Kidney (tissue), 14 donors: Measurements from ENCODE around the gene SCFD2. TPM values are rescaled to one million over a fixed set of nuclear protein-coding genes. Genes with fewer than 3 reads are reported as not detected.

ENCODE experiments used
- DNase-seq, 5 donors: peaks; one replicate each; pipeline ENCODE4 v3.0.0-alpha.2; 2013 to 2020
- FAIRE-seq: peaks from 2 replicates; lab custom pipeline; 2012; peaks lifted over from hg19 to GRCh38; lab: Jason Lieb, UNC
- H3K27ac ChIP-seq, 2 donors: one replicate each; pipeline ENCODE4 v1.7.0; 2013; ENCODE audit warnings: low read depth in 2 of 2, low read length in 2 of 2, inconsistent platforms in 1 of 2
- H3K27me3 ChIP-seq: one replicate; pipeline ENCODE4 v1.7.1; 2013; ENCODE audit warnings: low read length, inconsistent platforms; ENCODE audit not compliant: control insufficient read depth, insufficient read depth
- H3K36me3 ChIP-seq, 3 donors: one replicate each; pipeline versions ENCODE4 v1.7.0 to v1.7.1; 2013; ENCODE audit warnings: low read length in 3 of 3, control low read depth in 1 of 3, inconsistent platforms in 1 of 3; ENCODE audit not compliant: insufficient read depth in 3 of 3, control insufficient read depth in 2 of 3
- H3K4me1 ChIP-seq, 3 donors: one replicate each; pipeline versions ENCODE4 v1.7.0 to v1.7.1; 2013; ENCODE audit warnings: low read length in 3 of 3, inconsistent platforms in 1 of 3, low read depth in 1 of 3; ENCODE audit not compliant: control insufficient read depth in 2 of 3, insufficient read depth in 2 of 3
- H3K4me3 ChIP-seq, 3 donors: one replicate each; pipeline versions ENCODE4 v1.7.0 to v1.8.1; 2013; ENCODE audit warnings: low read length in 3 of 3, control low read depth in 1 of 3, inconsistent platforms in 1 of 3
- H3K9ac ChIP-seq, 3 donors: one replicate each; pipeline versions ENCODE4 v1.7.0 to v1.7.1; 2013; ENCODE audit warnings: low read length in 3 of 3, control low read depth in 1 of 3, inconsistent platforms in 1 of 3
- H3K9me3 ChIP-seq, 3 donors: one replicate each; pipeline versions ENCODE4 v1.7.0 to v1.7.1; 2013; ENCODE audit warnings: low read length in 3 of 3, control low read depth in 1 of 3, inconsistent platforms in 1 of 3; ENCODE audit not compliant: control insufficient read depth in 2 of 3, insufficient read depth in 1 of 3
- CTCF ChIP-seq: IDR thresholded peaks from 3 replicates; pipeline ENCODE4 v1.5.1; 2012; ENCODE audit warnings: mild to moderate bottlenecking, moderate library complexity, borderline replicate concordance; ENCODE audit not compliant: insufficient read depth; ENCODE audit errors: extremely low read depth
- intact Hi-C: fragments of 100-400 bp; cut with DNase I; formaldehyde crosslinking; loops from one replicate; pipeline ENCODE4 v1.11.1; 2022
- polyA plus RNA-seq: library from polyadenylated mRNA; stranded (reverse); fragments of 350-450 nt; fragmentation: Illumina TruSeq; extraction: RNeasy Lipid Tissue Mini Kit (QIAGEN cat#74804); gene quantifications from one replicate; pipeline ENCODE4 v1.2.3, GENCODE V29; 2014; ENCODE audit warnings: low read depth, low replicate concordance; ENCODE audit not compliant: insufficient read depth
- total RNA-seq: library from RNA; stranded (reverse); fragmentation: NEBNext Ultra II Directional; extraction: Animal tissue kit (Norgen Biotek cat#: 25700); gene quantifications from one replicate; pipeline ENCODE4 v1.2.1, GENCODE V29; 2021
- donor health status: control.
- donor health status: control.
- donor health status: control.
- donor health status: control.
- donor health status: control.
- donor health status: DM: yes; HTN: yes; CAD: no.
- donor health status: Normal renal cell carcinoma (clear cell type).

Gene SCFD2
- total and polyA plus RNA-seq, 2 donors from 2014 or later: 6.1 to 20.8 TPM

GRCh38 chr4:53378171-53378482 lies 12.3 kb upstream of the SCFD2 start:
- no peak for FAIRE-seq

GRCh38 chr4:53377319-53378170 lies 11.7 kb upstream of the SCFD2 start, which contains the start of gene FIP1L1:
Gene FIP1L1 (plus strand): TSS chr4:53377641. CDS start chr4:53377839, 198 bp downstream.
- Histone ChIP-seq H3K9ac (peak within 1 kb of the TSS; percentile 76 to 92 (median 87)), H3K36me3 (peaks cover 0 to 3% (median 0%) of the 10 kb centered on the region in 3 donors), H3K27me3 (no peaks in the 10 kb centered on the region), H3K9me3 (no peaks in the 10 kb centered on the region), H3K4me3 (peak within 1 kb of the TSS; percentile 83 to 89 (median 87)), H3K27ac (peak within 1 kb of the TSS; percentile 91), H3K4me1 (peaks cover 0 to 2% (median 0%) of the 10 kb centered on the region in 3 donors)
- intact Hi-C loops: no loop called here
- TF ChIP-seq CTCF: peak; percentile 0
- peak; percentile 95 to 98 (median 97) for DNase-seq
- FAIRE-seq: peak; percentile 25

More at GRCh38 chr4:53378171-53378482, 12.3 kb upstream of the SCFD2 start:
- peak overlapping the region; percentile 91 for H3K27ac ChIP-seq
- no peaks in the 10 kb centered on the region for H3K27me3 ChIP-seq
- no peak for TF ChIP-seq CTCF
- no peaks in the 10 kb centered on the region for H3K9me3 ChIP-seq
- DNase-seq: peak in 1 of 5 donors; percentile 31
- peaks cover 0 to 2% (median 0%) of the 10 kb centered on the region in 3 donors for H3K4me1 ChIP-seq
- H3K9ac ChIP-seq: peak overlapping the region; percentile 76 to 92 (median 87)
- intact Hi-C loops: no loop called here
- peak overlapping the region; percentile 83 to 89 (median 87) for H3K4me3 ChIP-seq
- peaks cover 0 to 3% (median 0%) of the 10 kb centered on the region in 3 donors for H3K36me3 ChIP-seq

GRCh38 chr4:53376900-53377299 lies 11.0 kb upstream of the SCFD2 start:
- FAIRE-seq: no peak
- peak overlapping the region; percentile 59 to 91 for H3K27ac ChIP-seq
- no peaks in the 10 kb centered on the region for H3K27me3 ChIP-seq
- peak in 1 of 5 donors; percentile 21 for DNase-seq
- peak overlapping the region; percentile 83 to 89 (median 87) for H3K4me3 ChIP-seq
- no peak for TF ChIP-seq CTCF
- peak overlapping the region in 2 of 3 donors; percentile 24 to 65 for H3K9ac ChIP-seq
- peaks cover 0 to 2% (median 0%) of the 10 kb centered on the region in 3 donors for H3K4me1 ChIP-seq
- H3K9me3 ChIP-seq: no peaks in the 10 kb centered on the region
- intact Hi-C loops: no loop called here
- H3K36me3 ChIP-seq: no peaks in the 10 kb centered on the region
